Measurements from ENCODE around the gene NUFIP2. TPM values are rescaled to one million over a fixed set of nuclear protein-coding genes. Genes with fewer than 3 reads are reported as not detected.
A peak's percentile ranks its signal among the peaks of the same experiment; 100 is the strongest.

The NUFIP2 gene
- total RNA-seq, 4 donors from 2014 or later: 15.6 to 62.4 (median 38.7) TPM

GRCh38 chr17:29292071-29292991 lies 1.6 kb downstream of the NUFIP2 start:
- no peak for TF ChIP-seq POLR2A (IDR thresholded peaks at IDR 0.05)
- no peak for TF ChIP-seq CTCF (IDR thresholded peaks at IDR 0.05)
- Histone ChIP-seq H3K4me3 (peak overlapping the region; percentile 65 to 81), H3K36me3 (no peaks in the 10 kb centered on the region), H3K4me1 (peaks cover 9 to 11% of the 10 kb centered on the region in 2 donors), H3K9me3 (no peaks in the 10 kb centered on the region), H3K27me3 (no peaks in the 10 kb centered on the region), H3K27ac (peak overlapping the region; percentile 92 to 96)
- intact Hi-C loops (cut with DNase I; ENCODE audit: low total_unique reads): loop anchor here (10.0 kb wide), 1 partner anchor 148 kb away; no protein-coding TSS in a partner anchor
- DNase-seq: peak; percentile 70 to 78

GRCh38 chr17:29291163-29291752 lies 2.7 kb downstream of the NUFIP2 start:
- Histone ChIP-seq H3K4me3 (peak overlapping the region; percentile 65 to 81), H3K36me3 (no peaks in the 10 kb centered on the region), H3K27ac (peak overlapping the region; percentile 92 to 96), H3K9me3 (no peaks in the 10 kb centered on the region), H3K27me3 (no peaks in the 10 kb centered on the region), H3K4me1 (peaks cover 9 to 11% of the 10 kb centered on the region in 2 donors)
- no peak for DNase-seq
- intact Hi-C loops (cut with DNase I; ENCODE audit: low total_unique reads): loop anchor here (10.0 kb wide), 1 partner anchor 146 kb away; no protein-coding TSS in a partner anchor
- TF ChIP-seq POLR2A (IDR thresholded peaks at IDR 0.05) (no peak), CTCF (IDR thresholded peaks at IDR 0.05) (peak; percentile 64 to 78 (median 68))

GRCh38 chr17:29289852-29290251 lies 4.1 kb downstream of the NUFIP2 start:
- H3K9me3 ChIP-seq: no peaks in the 10 kb centered on the region
- intact Hi-C loops (cut with DNase I; ENCODE audit: low total_unique reads): loop anchor here (10.0 kb wide), 1 partner anchor 145 kb away; no protein-coding TSS in a partner anchor
- H3K4me1 ChIP-seq: peaks cover 9 to 11% of the 10 kb centered on the region in 2 donors
- DNase-seq: no peak
- no peak for TF ChIP-seq POLR2A (IDR thresholded peaks at IDR 0.05)
- TF ChIP-seq CTCF (IDR thresholded peaks at IDR 0.05): no peak
- H3K36me3 ChIP-seq: no peaks in the 10 kb centered on the region
- no peaks in the 10 kb centered on the region for H3K27me3 ChIP-seq
- no peak overlapping the region for H3K4me3 ChIP-seq
- H3K27ac ChIP-seq: no peak overlapping the region

GRCh38 chr17:29283961-29284360 lies 10.0 kb downstream of the NUFIP2 start:
- no peak for DNase-seq
- Histone ChIP-seq H3K4me3 (no peak overlapping the region), H3K27ac (no peak overlapping the region), H3K36me3 (no peaks in the 10 kb centered on the region), H3K27me3 (no peaks in the 10 kb centered on the region), H3K4me1 (no peaks in the 10 kb centered on the region), H3K9me3 (no peaks in the 10 kb centered on the region)
- TF ChIP-seq POLR2A (IDR thresholded peaks at IDR 0.05): no peak
- no peak for TF ChIP-seq CTCF (IDR thresholded peaks at IDR 0.05)
- intact Hi-C loops (cut with DNase I; ENCODE audit: low total_unique reads): no loop called here

GRCh38 chr17:29283496-29283895 lies 10.5 kb downstream of the NUFIP2 start:
- DNase-seq: no peak
- TF ChIP-seq CTCF (IDR thresholded peaks at IDR 0.05): no peak
- no peak for TF ChIP-seq POLR2A (IDR thresholded peaks at IDR 0.05)
- Histone ChIP-seq H3K4me1 (no peaks in the 10 kb centered on the region), H3K36me3 (no peaks in the 10 kb centered on the region), H3K9me3 (no peaks in the 10 kb centered on the region), H3K4me3 (no peak overlapping the region), H3K27me3 (no peaks in the 10 kb centered on the region), H3K27ac (no peak overlapping the region)
- intact Hi-C loops (cut with DNase I; ENCODE audit: low total_unique reads): no loop called here

Measured in uterus (tissue), 4 donors.